Activated CD4-positive, alpha-beta memory T cell treated with anti-CD3 and anti-CD28 coated beads, Interleukin-2, amount 10 ng/mL, durations not matched to agents 7 days and 5 days (primary cell): ENCODE results near the gene ARHGEF26. TPM values are rescaled to one million over a fixed set of nuclear protein-coding genes. Genes with fewer than 3 reads are reported as not detected.

Experiments
- CTCF ChIA-PET: fragments of 350-600 bp; sonication (Branson Sonifier 250); formaldehyde crosslinking; loops from one replicate; lab custom pipeline; 2021; ENCODE audit warnings: antibody characterized with exemption, inconsistent platforms; lab: Charles Lee
- POLR2A ChIA-PET: fragments of 350-600 bp; sonication (Branson Sonifier 250); formaldehyde crosslinking; loops from one replicate; lab custom pipeline; 2021; ENCODE audit warnings: antibody characterized with exemption; lab: Charles Lee
- DNase-seq: peaks from one replicate; pipeline ENCODE4 v3.0.0-alpha.2; 2020
- H3K27ac Mint-ChIP-seq: one replicate; pipeline ENCODE4 v1.8.0; 2021; ENCODE audit warnings: mild to moderate bottlenecking, mixed read lengths
- H3K27me3 Mint-ChIP-seq: one replicate; pipeline ENCODE4 v1.8.0; 2021; ENCODE audit warnings: mixed read lengths
- H3K36me3 Mint-ChIP-seq: one replicate; pipeline ENCODE4 v1.8.0; 2021; ENCODE audit warnings: low read depth, mixed read lengths
- H3K4me1 Mint-ChIP-seq: one replicate; pipeline ENCODE4 v1.8.0; 2021; ENCODE audit warnings: mixed read lengths
- H3K4me3 Mint-ChIP-seq: one replicate; pipeline ENCODE4 v1.8.0; 2021; ENCODE audit warnings: mild to moderate bottlenecking, mixed read lengths
- H3K9me3 Mint-ChIP-seq: one replicate; pipeline ENCODE4 v1.8.0; 2021; ENCODE audit warnings: mixed read lengths
- total RNA-seq, 2 experiments: library from RNA; stranded (reverse); gene quantifications; one replicate each; pipeline ENCODE4 v1.2.3, GENCODE V29; 2021

ARHGEF26 gene
- total RNA-seq, 2 experiments from 2014 or later = 0.13 TPM

GRCh38 chr3:154275292-154275691, 154.1 kb downstream of the ARHGEF26 start:
- H3K36me3 Mint-ChIP-seq = peaks cover 62% of the 10 kb centered on the region

GRCh38 chr3:154275965-154276364, 154.8 kb downstream of the ARHGEF26 start:
- Mint-ChIP-seq H3K27ac (no peak overlapping the region), H3K4me1 (peaks cover 1% of the 10 kb centered on the region), H3K36me3 (peaks cover 65% of the 10 kb centered on the region), H3K9me3 (no peaks in the 10 kb centered on the region), H3K27me3 (no peaks in the 10 kb centered on the region), H3K4me3 (no peak overlapping the region)
- DNase-seq = no peak
- ChIA-PET POLR2A (no interaction called here), CTCF (no interaction called here)

More at GRCh38 chr3:154275292-154275691, 154.1 kb downstream of the ARHGEF26 start:
- no peak for DNase-seq
- Mint-ChIP-seq H3K27ac (no peak overlapping the region), H3K4me1 (peaks cover 1% of the 10 kb centered on the region), H3K9me3 (no peaks in the 10 kb centered on the region), H3K4me3 (no peak overlapping the region), H3K27me3 (no peaks in the 10 kb centered on the region)
- ChIA-PET POLR2A (no interaction called here), CTCF (no interaction called here)

- H3K4me1 Mint-ChIP-seq = peaks cover 1% of the 10 kb centered on the region
- no peak overlapping the region for H3K27ac Mint-ChIP-seq
- H3K27me3 Mint-ChIP-seq = no peaks in the 10 kb centered on the region
- POLR2A ChIA-PET = interaction anchor here (0.9 kb wide), 1 partner anchor 10 kb away, joined by 3 read pairs; no protein-coding TSS in a partner anchor
- H3K36me3 Mint-ChIP-seq = peaks cover 68% of the 10 kb centered on the region
- DNase-seq = no peak
- CTCF ChIA-PET = no interaction called here
- H3K9me3 Mint-ChIP-seq = no peaks in the 10 kb centered on the region
- H3K4me3 Mint-ChIP-seq = no peak overlapping the region
These were observed 159.0 kb downstream of the ARHGEF26 start for GRCh38 chr3:154280161-154280560.

GRCh38 chr3:154285221-154285620, 164.0 kb downstream of the ARHGEF26 start:
- H3K9me3 Mint-ChIP-seq = no peaks in the 10 kb centered on the region
- ChIA-PET POLR2A (no interaction called here), CTCF (no interaction called here)
- no peaks in the 10 kb centered on the region for H3K27me3 Mint-ChIP-seq
- no peak for DNase-seq
- H3K27ac Mint-ChIP-seq = no peak overlapping the region
- peaks cover 2% of the 10 kb centered on the region for H3K4me1 Mint-ChIP-seq
- H3K36me3 Mint-ChIP-seq = peaks cover 65% of the 10 kb centered on the region
- no peak overlapping the region for H3K4me3 Mint-ChIP-seq

- H3K27ac Mint-ChIP-seq = no peak overlapping the region
- CTCF ChIA-PET = no interaction called here
- POLR2A ChIA-PET = no interaction called here
- H3K36me3 Mint-ChIP-seq = peaks cover 65% of the 10 kb centered on the region
- H3K4me1 Mint-ChIP-seq = peaks cover 2% of the 10 kb centered on the region
- no peak overlapping the region for H3K4me3 Mint-ChIP-seq
- no peak for DNase-seq
- H3K27me3 Mint-ChIP-seq = no peaks in the 10 kb centered on the region
- H3K9me3 Mint-ChIP-seq = no peaks in the 10 kb centered on the region
These were observed 169.0 kb downstream of the ARHGEF26 start for GRCh38 chr3:154290187-154290586.

GRCh38 chr3:154294016-154294415, 172.8 kb downstream of the ARHGEF26 start:
- Mint-ChIP-seq H3K4me1 (no peaks in the 10 kb centered on the region), H3K27ac (no peak overlapping the region), H3K9me3 (no peaks in the 10 kb centered on the region), H3K4me3 (no peak overlapping the region), H3K27me3 (no peaks in the 10 kb centered on the region), H3K36me3 (peaks cover 55% of the 10 kb centered on the region)
- POLR2A ChIA-PET = no interaction called here
- no peak for DNase-seq
- CTCF ChIA-PET = no interaction called here

- peaks cover 58% of the 10 kb centered on the region for H3K36me3 Mint-ChIP-seq
- no peak overlapping the region for H3K4me3 Mint-ChIP-seq
- DNase-seq = no peak
- H3K9me3 Mint-ChIP-seq = no peaks in the 10 kb centered on the region
- H3K27me3 Mint-ChIP-seq = no peaks in the 10 kb centered on the region
- no peak overlapping the region for H3K27ac Mint-ChIP-seq
- POLR2A ChIA-PET = no interaction called here
- CTCF ChIA-PET = no interaction called here
- H3K4me1 Mint-ChIP-seq = no peaks in the 10 kb centered on the region
These were observed 180.4 kb downstream of the ARHGEF26 start for GRCh38 chr3:154301561-154301960.

- no peaks in the 10 kb centered on the region for H3K9me3 Mint-ChIP-seq
- POLR2A ChIA-PET = no interaction called here
- H3K4me3 Mint-ChIP-seq = no peak overlapping the region
These were observed 183.1 kb downstream of the ARHGEF26 start for GRCh38 chr3:154304116-154304786.

GRCh38 chr3:154304936-154305335, 183.7 kb downstream of the ARHGEF26 start:
- Mint-ChIP-seq H3K36me3 (peaks cover 72% of the 10 kb centered on the region), H3K9me3 (no peaks in the 10 kb centered on the region), H3K27ac (no peak overlapping the region), H3K4me1 (peaks cover 11% of the 10 kb centered on the region), H3K4me3 (no peak overlapping the region), H3K27me3 (no peaks in the 10 kb centered on the region)
- ChIA-PET CTCF (no interaction called here), POLR2A (no interaction called here)
- no peak for DNase-seq

More at GRCh38 chr3:154304116-154304786, 183.1 kb downstream of the ARHGEF26 start:
- Mint-ChIP-seq H3K36me3 (peaks cover 70% of the 10 kb centered on the region), H3K27me3 (no peaks in the 10 kb centered on the region), H3K27ac (no peak overlapping the region), H3K4me1 (peaks cover 11% of the 10 kb centered on the region)
- DNase-seq = no peak
- CTCF ChIA-PET = no interaction called here

- ChIA-PET CTCF (no interaction called here), POLR2A (no interaction called here)
- Mint-ChIP-seq H3K27me3 (no peaks in the 10 kb centered on the region), H3K36me3 (peaks cover 60% of the 10 kb centered on the region), H3K9me3 (no peaks in the 10 kb centered on the region), H3K4me1 (peaks cover 12% of the 10 kb centered on the region), H3K27ac (no peak overlapping the region), H3K4me3 (no peak overlapping the region)
- no peak for DNase-seq
These were observed 186.2 kb downstream of the ARHGEF26 start for GRCh38 chr3:154307363-154307762.

Other genes starting within 250 kb of the ARHGEF26 start
- gene DHX36, start 203.1 kb downstream of the ARHGEF26 start, total RNA-seq = 10 to 100 TPM; 73.1 to 74.0 TPM